ENCODE results near the gene PSD4. TPM values are rescaled to one million over a fixed set of nuclear protein-coding genes. Genes with fewer than 3 reads are reported as not detected.

Gene PSD4
- total and polyA plus RNA-seq, 2 of the 8 experiments (the other 6 are each of a cell fraction or from before 2014, with no cell fraction given) = 0.53 to 1.2 TPM

DNA sequence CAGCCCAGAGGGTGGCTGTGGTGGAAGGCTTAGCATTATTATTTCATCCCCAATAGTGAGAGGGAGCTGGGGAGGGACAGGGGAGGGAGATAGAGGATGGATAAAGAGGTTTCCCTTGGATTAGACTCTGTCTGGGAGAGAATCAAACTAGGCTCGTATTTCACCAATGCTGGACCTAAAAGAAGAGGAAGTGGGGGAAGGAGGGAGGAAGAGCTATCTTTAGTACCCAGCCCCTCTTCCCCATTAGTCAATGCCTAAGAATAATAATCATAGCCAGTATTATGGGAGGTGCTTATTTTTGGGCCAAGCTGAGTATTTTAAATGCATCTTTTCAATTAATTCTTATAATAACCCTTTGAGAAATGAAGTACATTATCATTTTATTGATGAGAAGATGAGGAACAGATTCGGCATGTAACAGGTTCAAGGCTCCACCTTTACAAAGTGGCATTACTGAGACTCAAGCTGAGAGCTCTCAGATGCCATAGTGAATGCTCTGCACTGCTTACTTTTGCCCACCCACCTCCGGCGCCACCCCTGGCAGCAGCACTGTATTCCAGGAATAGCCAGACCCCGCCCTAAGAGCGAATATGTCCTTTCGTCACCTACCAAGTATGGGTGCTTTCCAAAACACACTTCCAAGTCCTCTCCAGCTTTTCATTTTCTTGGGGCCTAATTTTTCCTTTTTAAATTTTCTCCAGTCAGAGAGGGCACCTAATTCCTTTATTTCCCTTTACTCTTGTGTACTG, 83.9 kb downstream of the PSD4 start:
- POLR2A ChIA-PET (ENCODE audit: partially characterized antibody) = no interaction called here
- no peak overlapping the region for H3K23ac ChIP-seq (ENCODE audit: insufficient read length)
- H3K23me2 ChIP-seq (ENCODE audit: low read depth, low read length) = peaks cover 2% of the 10 kb centered on the region; the same call in 1 of the 2 replicates
- H3K18ac ChIP-seq (ENCODE audit: extremely low read depth, low read length) = no peak overlapping the region
- H3K9ac ChIP-seq (replicated peaks in 1 of 4; ENCODE audit: extremely low read depth in 1 of 4, low read depth in 3 of 4, low read length in 3 of 4) = no peak overlapping the region
- H3K14ac ChIP-seq (ENCODE audit: insufficient read length) = no peak overlapping the region
- WGBS, 2 experiments (ENCODE audit: extremely low coverage in 1 of 2, insufficient coverage in 1 of 2, insufficient read length in 1 of 2, insufficient replicate concordance in 2 of 2, low coverage in 1 of 2, low lambda C conversion rate in 2 of 2, missing lambda C conversion rate in 1 of 2) = 82% methylated on average over 7 of the region's 7 CpGs; no CpG with 5 or more reads in 1 of the 2 experiments
- H2AFZ ChIP-seq (ENCODE audit: low read length) = no peak overlapping the region
- no peak overlapping the region for H2AK5ac ChIP-seq (ENCODE audit: low read depth, low read length)
- no peak for DNase-seq (ENCODE audit: low read depth in 1 of 2, low spot score in 2 of 2)
- H4K91ac ChIP-seq (replicated peaks; ENCODE audit: insufficient read length, low read length) = no peak overlapping the region
- no peak overlapping the region for H3K4me2 ChIP-seq (ENCODE audit: insufficient read depth in 1 of 2, low read depth in 2 of 2, low read length in 2 of 2)
- H3K56ac ChIP-seq (replicated peaks; ENCODE audit: insufficient read length, low read depth, low read length) = no peak overlapping the region
- H3K79me1 ChIP-seq (ENCODE audit: low read depth, low read length) = no peaks in the 10 kb centered on the region
- H3K27me3 ChIP-seq (replicated peaks in 1 of 4; ENCODE audit: control insufficient read depth in 3 of 4, extremely low read depth in 1 of 4, insufficient read depth in 3 of 4, low read length in 3 of 4) = peaks cover 0 to 2% (median 0%) of the 10 kb centered on the region in 4 experiments; a peak in 3 of 7 replicates
- H3K36me3 ChIP-seq (ENCODE audit: control insufficient read depth in 2 of 4, insufficient read depth in 4 of 4, low read length in 3 of 4) = no peaks in the 10 kb centered on the region
- TF ChIP-seq TBP (IDR thresholded peaks at IDR 0.05; ENCODE audit: low read depth, low read length) = no peak
- H3K4ac ChIP-seq (replicated peaks; ENCODE audit: insufficient read length, low read depth, low read length) = no peak overlapping the region
- no peak for FAIRE-seq
- no peak overlapping the region for H2BK20ac ChIP-seq (ENCODE audit: low read length)
- no peak overlapping the region for H3K4me3 ChIP-seq (ENCODE audit: extremely low read depth in 1 of 4, insufficient read depth in 2 of 4, low read depth in 3 of 4, low read length in 4 of 4)
- no peaks in the 10 kb centered on the region; a peak in 1 of 7 replicates for H3K4me1 ChIP-seq (replicated peaks in 1 of 4; ENCODE audit: control insufficient read depth in 3 of 4, insufficient read depth in 4 of 4, low read length in 3 of 4)
- H4K5ac ChIP-seq (ENCODE audit: insufficient read length, low read depth, low read length) = no peak overlapping the region
- H4K20me1 ChIP-seq (replicated peaks in 1 of 2; ENCODE audit: control insufficient read depth in 1 of 2, insufficient read depth in 2 of 2, low read length in 2 of 2) = peaks cover 0 to 1% of the 10 kb centered on the region in 2 experiments
- no peaks in the 10 kb centered on the region for H3K79me2 ChIP-seq (ENCODE audit: control insufficient read depth in 1 of 2, insufficient read depth in 2 of 2, low read length in 2 of 2)
- no peak overlapping the region for H2BK15ac ChIP-seq (ENCODE audit: low read length)
- no peaks in the 10 kb centered on the region for H3K9me3 ChIP-seq (ENCODE audit: insufficient read depth in 2 of 2, low read depth in 1 of 2, low read length in 1 of 2)
- no peak overlapping the region for H2BK5ac ChIP-seq (ENCODE audit: low read depth, low read length)
- H2BK12ac ChIP-seq (ENCODE audit: low read depth, low read length) = no peak overlapping the region
- no peak overlapping the region for H3K27ac ChIP-seq (ENCODE audit: low read depth, low read length)
- no peak overlapping the region for H4K8ac ChIP-seq (ENCODE audit: extremely low read depth, insufficient read depth, low read length)
- H2BK120ac ChIP-seq (replicated peaks; ENCODE audit: low read depth, low read length) = no peak overlapping the region
- CTCF ChIA-PET (ENCODE audit: partially characterized antibody) = interaction anchor here (0.5 to 3.3 kb wide), 15 partner anchors 8 to 177 kb away, joined by 3 to 22 read pairs (median 4); no protein-coding TSS in a partner anchor
